Gastroesophageal sphincter (tissue), 3 donors: ENCODE results near the gene SLC1A3.

Source experiments
- CTCF ChIP-seq, 4 experiments: fragments of 200-600 bp in 2 of 4; fragments of 450-650 bp in 2 of 4; sonication (generic) in 1 of 4; IDR thresholded peaks; one replicate each; pipeline ENCODE4 v1.5.1; 2017 to 2019; ENCODE audit warnings: antibody characterized with exemption in 4 of 4, mild to moderate bottlenecking in 2 of 4, moderate library complexity in 2 of 4
- POLR2A ChIP-seq, 2 donors: fragments of 450-650 bp; IDR thresholded peaks; one replicate each; pipeline ENCODE4 v1.6.1; 2017; ENCODE audit warnings: antibody characterized with exemption in 2 of 2, mild to moderate bottlenecking in 2 of 2, moderate library complexity in 1 of 2
- POLR2AphosphoS5 ChIP-seq: sonication (generic); formaldehyde crosslinking; IDR thresholded peaks from one replicate; pipeline ENCODE4 v1.6.1; 2017; ENCODE audit warnings: antibody characterized with exemption

GRCh38 chr5:36599986-36600779, 6.2 kb upstream of the SLC1A3 start:
- no peak for TF ChIP-seq CTCF (IDR thresholded peaks at IDR 0.05)
- no peak for TF ChIP-seq POLR2AphosphoS5
- no peak for TF ChIP-seq POLR2A (IDR thresholded peaks at IDR 0.05)
